HepG2 (cell line): ENCODE data around the gene SLCO2B1. TPM values are rescaled to one million over a fixed set of nuclear protein-coding genes. Genes with fewer than 3 reads are reported as not detected.

Experiments
- ARNT2 ChIP-seq: sonication (generic); formaldehyde crosslinking; IDR thresholded peaks from 2 replicates; pipeline ENCODE4 v1.8.0; 2022; ENCODE audit warnings: mild to moderate bottlenecking, low read depth, missing genetic modification reagents, moderate library complexity
- EZH2 ChIP-seq: conservative IDR thresholded peaks from 2 replicates; pipeline ENCODE4 v1.6.1; 2012; ENCODE audit warnings: mild to moderate bottlenecking, low read depth, low read length, moderate library complexity
- FOXO1 ChIP-seq: sonication (generic); formaldehyde crosslinking; IDR thresholded peaks from 2 replicates; pipeline ENCODE4 v1.4.0; 2020; ENCODE audit warnings: missing genetic modification reagents
- NRL ChIP-seq: sonication (generic); formaldehyde crosslinking; IDR thresholded peaks from 2 replicates; pipeline ENCODE4 v1.5.0; 2020; ENCODE audit warnings: missing genetic modification reagents, mild to moderate bottlenecking, moderate library complexity, borderline replicate concordance
- RAD21 ChIP-seq: fragments of 450-650 bp; formaldehyde crosslinking; IDR thresholded peaks from 2 replicates; pipeline ENCODE4 v1.5.0; 2020; ENCODE audit warnings: mild to moderate bottlenecking
- RARG ChIP-seq: sonication (generic); formaldehyde crosslinking; IDR thresholded peaks from 2 replicates; pipeline ENCODE4 v1.4.0; 2020; ENCODE audit warnings: low read depth, mild to moderate bottlenecking, missing genetic modification reagents
- TSC22D2 ChIP-seq: sonication (generic); formaldehyde crosslinking; IDR thresholded peaks from 2 replicates; pipeline ENCODE4 v1.5.1; 2020; ENCODE audit warnings: missing genetic modification reagents, mild to moderate bottlenecking, borderline replicate concordance
- YY1 ChIP-seq: IDR thresholded peaks from 2 replicates; pipeline ENCODE4 v1.6.1; 2011; ENCODE audit warnings: low read length, low read depth, moderate library complexity, mild to moderate bottlenecking; ENCODE audit not compliant: insufficient read depth, insufficient replicate concordance
- ZNF317 ChIP-seq: sonication (generic); formaldehyde crosslinking; IDR thresholded peaks from 2 replicates; pipeline ENCODE4 v1.5.0; 2020; ENCODE audit warnings: mild to moderate bottlenecking, missing genetic modification reagents
- ZNF567 ChIP-seq: sonication (generic); formaldehyde crosslinking; IDR thresholded peaks from 2 replicates; pipeline ENCODE4 v1.8.1; 2023; ENCODE audit warnings: mild to moderate bottlenecking, missing genetic modification reagents, borderline replicate concordance
- ZNF644 ChIP-seq: IDR thresholded peaks from 2 replicates; pipeline ENCODE4 v1.6.1; 2016; ENCODE audit warnings: low read depth
- ZNF747 ChIP-seq: sonication (generic); formaldehyde crosslinking; IDR thresholded peaks from 2 replicates; pipeline ENCODE4 v1.8.1; 2023; ENCODE audit warnings: missing genetic modification reagents, mild to moderate bottlenecking, borderline replicate concordance
- ZSCAN29 ChIP-seq: sonication (generic); formaldehyde crosslinking; conservative IDR thresholded peaks from 2 replicates; pipeline ENCODE4 v1.4.0; 2020; ENCODE audit warnings: mild to moderate bottlenecking, missing genetic modification reagents
- polyA plus RNA-seq, 8 experiments: library from polyadenylated mRNA; depleted of rRNA in 3 of 8; stranded (reverse) in 7 of 8; unstranded in 1 of 8; fragments of >200 nt; fragmentation: Illumina TruSeq in 4 of 8; extraction: Trizol in 4 of 8; gene quantifications; 2 replicates each; pipeline versions ENCODE4 v1.2.1 to v1.2.3, GENCODE V29; 2011 to 2016; ENCODE audit warnings: low read depth in 4 of 8, missing spikeins in 1 of 8, mixed read lengths in 1 of 8; ENCODE audit not compliant: insufficient read depth in 1 of 8
- total RNA-seq, 5 experiments: library from RNA; depleted of rRNA; stranded (reverse); fragments of >200 nt; fragmentation: Illumina TruSeq; extraction: Trizol; gene quantifications; 2 replicates each; pipeline ENCODE4 v1.2.3, GENCODE V29; 2016; ENCODE audit warnings: low read depth in 1 of 5
- TF ChIP-seq, protein P1 (sequence below): sonication (generic); formaldehyde crosslinking; IDR thresholded peaks from 2 replicates; pipeline ENCODE4 v1.4.0; 2020; ENCODE audit warnings: missing genetic modification reagents

Gene SLCO2B1
- total and polyA plus RNA-seq, 2 of the 13 experiments (the other 11 are each of a cell fraction or from before 2014, with no cell fraction given), result 15.3 to 19.8 TPM

DNA sequence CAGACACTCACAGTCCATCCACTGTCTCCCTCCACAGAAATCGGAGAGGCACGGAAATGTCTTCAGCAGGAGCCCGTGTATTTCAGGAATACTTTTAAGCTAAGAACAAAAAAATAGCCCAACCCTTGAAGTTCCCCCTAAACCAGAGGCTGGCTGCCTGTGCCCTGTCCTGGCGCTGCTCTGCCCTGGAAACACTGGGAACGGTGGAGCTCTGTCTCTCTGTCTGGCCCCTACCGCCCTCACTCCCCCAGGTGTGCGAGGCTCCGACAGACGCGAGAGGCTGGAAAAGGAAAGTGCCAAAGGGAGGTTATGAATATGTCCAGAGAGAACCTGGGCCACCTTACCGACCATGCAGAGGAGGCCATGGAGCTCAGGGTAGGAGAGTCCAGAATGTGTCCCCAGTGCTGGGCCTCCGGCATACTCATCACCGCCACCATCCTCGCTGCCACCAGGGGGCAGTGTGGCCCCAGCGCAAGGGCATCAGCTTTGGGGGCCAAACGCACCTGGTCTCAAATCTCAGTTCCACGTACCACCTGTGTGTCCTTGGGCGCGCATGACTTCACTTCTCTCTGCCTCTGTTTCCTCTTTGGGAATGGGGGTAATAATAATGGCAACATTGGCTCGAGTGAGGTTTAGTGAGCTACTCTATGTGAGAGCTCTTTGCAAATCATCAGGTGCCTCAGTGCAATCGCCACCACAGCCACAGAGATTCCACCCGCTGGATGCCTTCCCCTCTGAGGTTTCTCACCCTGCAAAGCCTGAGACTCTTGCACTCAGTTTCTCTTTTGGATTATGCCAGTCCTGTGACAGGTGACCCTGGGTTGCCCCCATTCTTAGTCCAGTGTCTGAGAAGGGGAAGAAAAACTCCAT lies 10.4 kb upstream of the SLCO2B1 start (continued):
- TF ChIP-seq ZSCAN29 (CRISPR knock-in tag) (no peak), EZH2 (no peak), TSC22D2 (CRISPR knock-in tag) (peak; percentile 51; the same call in 1 of the 2 replicates), ZNF567 (CRISPR knock-in tag) (no peak), ZNF747 (CRISPR knock-in tag) (no peak), NRL (CRISPR knock-in tag) (peak; percentile 45; the same call in 1 of the 2 replicates), RAD21 (peak; percentile 96), ARNT2 (CRISPR knock-in tag) (0 out of 2 replicates have a peak, but pooled peaks have one; percentile 27), RARG (no peak), ZNF644 (no peak), YY1 (peak; percentile 54), FOXO1 (CRISPR knock-in tag) (no peak), ZNF317 (CRISPR knock-in tag) (no peak)
- TF ChIP-seq, protein P1, sequence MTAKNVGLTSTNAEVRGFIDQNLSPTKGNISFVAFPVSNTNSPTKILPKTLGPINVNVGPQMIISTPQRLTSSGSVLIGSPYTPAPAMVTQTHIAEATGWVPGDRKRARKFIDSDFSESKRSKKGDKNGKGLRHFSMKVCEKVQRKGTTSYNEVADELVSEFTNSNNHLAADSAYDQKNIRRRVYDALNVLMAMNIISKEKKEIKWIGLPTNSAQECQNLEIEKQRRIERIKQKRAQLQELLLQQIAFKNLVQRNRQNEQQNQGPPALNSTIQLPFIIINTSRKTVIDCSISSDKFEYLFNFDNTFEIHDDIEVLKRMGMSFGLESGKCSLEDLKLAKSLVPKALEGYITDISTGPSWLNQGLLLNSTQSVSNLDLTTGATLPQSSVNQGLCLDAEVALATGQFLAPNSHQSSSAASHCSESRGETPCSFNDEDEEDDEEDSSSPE, result no peak
- TF ChIP-seq, all 625 proteins: peak for 56
